Measurements from ENCODE around the gene TMEM179. TPM values are rescaled to one million over a fixed set of nuclear protein-coding genes. Genes with fewer than 3 reads are reported as not detected.

The TMEM179 gene
- polyA plus RNA-seq, 1 experiment: 0.10 TPM

GRCh38 chr14:104561124-104561557 is 43.4 kb downstream of the TMEM179 start:
- no peak for TF ChIP-seq CTCF (IDR thresholded peaks at IDR 0.05; ENCODE audit: low read depth, low read length)
- Histone ChIP-seq H3K27me3 (ENCODE audit: control insufficient read depth, insufficient read depth, low read length) (peaks cover 2% of the 10 kb centered on the region), H3K27ac (ENCODE audit: low read depth, low read length) (no peak overlapping the region), H3K4me3 (ENCODE audit: low read depth, low read length) (no peak overlapping the region), H3K9me3 (ENCODE audit: control insufficient read depth, insufficient read depth, low read length) (no peaks in the 10 kb centered on the region; the same call in 1 of the 2 replicates)
- ChIA-PET CTCF (no interaction called here), POLR2A (interaction anchor here (0.7 kb wide), 1 partner anchor 383 kb away, joined by 4 read pairs; no protein-coding TSS in a partner anchor)
- DNase-seq (ENCODE audit: low read depth, low spot score): no peak

- ChIA-PET CTCF (no interaction called here), POLR2A (interaction anchor here (0.7 kb wide), 1 partner anchor 383 kb away, joined by 4 read pairs; no protein-coding TSS in a partner anchor)
- Histone ChIP-seq H3K4me3 (ENCODE audit: low read depth, low read length) (no peak overlapping the region), H3K9me3 (ENCODE audit: control insufficient read depth, insufficient read depth, low read length) (no peaks in the 10 kb centered on the region; the same call in 1 of the 2 replicates), H3K27ac (ENCODE audit: low read depth, low read length) (no peak overlapping the region), H3K27me3 (ENCODE audit: control insufficient read depth, insufficient read depth, low read length) (peaks cover 2% of the 10 kb centered on the region)
- no peak for TF ChIP-seq CTCF (IDR thresholded peaks at IDR 0.05; ENCODE audit: low read depth, low read length)
- no peak for DNase-seq (ENCODE audit: low read depth, low spot score)
Measured at GRCh38 chr14:104560586-104560945, 44.0 kb downstream of the TMEM179 start.

GRCh38 chr14:104559804-104560585 is 44.6 kb downstream of the TMEM179 start:
- H3K27me3 ChIP-seq (ENCODE audit: control insufficient read depth, insufficient read depth, low read length): peaks cover 2% of the 10 kb centered on the region
- no peak overlapping the region for H3K27ac ChIP-seq (ENCODE audit: low read depth, low read length)
- ChIA-PET POLR2A (no interaction called here), CTCF (no interaction called here)
- TF ChIP-seq CTCF (IDR thresholded peaks at IDR 0.05; ENCODE audit: low read depth, low read length): no peak
- H3K4me3 ChIP-seq (ENCODE audit: low read depth, low read length): no peak overlapping the region
- no peaks in the 10 kb centered on the region for H3K9me3 ChIP-seq (ENCODE audit: control insufficient read depth, insufficient read depth, low read length)
- DNase-seq (ENCODE audit: low read depth, low spot score): no peak

- Histone ChIP-seq H3K27me3 (ENCODE audit: control insufficient read depth, insufficient read depth, low read length) (peaks cover 1% of the 10 kb centered on the region), H3K4me3 (ENCODE audit: low read depth, low read length) (no peak overlapping the region), H3K27ac (ENCODE audit: low read depth, low read length) (no peak overlapping the region), H3K9me3 (ENCODE audit: control insufficient read depth, insufficient read depth, low read length) (no peaks in the 10 kb centered on the region)
- TF ChIP-seq CTCF (IDR thresholded peaks at IDR 0.05; ENCODE audit: low read depth, low read length): no peak
- POLR2A ChIA-PET: no interaction called here
- DNase-seq (ENCODE audit: low read depth, low spot score): no peak
- CTCF ChIA-PET: no interaction called here
Measured at GRCh38 chr14:104559028-104559803, 45.4 kb downstream of the TMEM179 start.

Data from AG04450 (cell line).